ENCODE results near the gene ATRNL1.

Gene ATRNL1

GRCh38 chr10:115710136-115710535 lies 617.0 kb downstream of the ATRNL1 start:
- H2AFZ ChIP-seq (ENCODE audit: low read depth, low read length), result no peak overlapping the region
- H4K20me1 ChIP-seq (ENCODE audit: insufficient read depth, low read length), result no peaks in the 10 kb centered on the region
- H3K4me3 ChIP-seq (ENCODE audit: low read length), result no peak overlapping the region
- no peaks in the 10 kb centered on the region for H3K36me3 ChIP-seq (replicated peaks; ENCODE audit: low read depth, low read length)
- H3K9ac ChIP-seq (ENCODE audit: low read length), result no peak overlapping the region
- H3K9me3 ChIP-seq (ENCODE audit: insufficient read depth, low read length), result no peaks in the 10 kb centered on the region
- H3K27me3 ChIP-seq (ENCODE audit: low read depth, low read length), result no peaks in the 10 kb centered on the region
- no peaks in the 10 kb centered on the region for H3K4me1 ChIP-seq (ENCODE audit: low read length)
- H3K27ac ChIP-seq (ENCODE audit: low read length), result no peak overlapping the region
- TF ChIP-seq CTCF (IDR thresholded peaks at IDR 0.05; ENCODE audit: low read depth, low read length), result no peak
- TF ChIP-seq EZH2phosphoT487 (IDR thresholded peaks at IDR 0.05; ENCODE audit: low read depth), result no peak
- H3K79me2 ChIP-seq (ENCODE audit: low read length), result no peaks in the 10 kb centered on the region
- H3K4me2 ChIP-seq (ENCODE audit: low read length), result no peak overlapping the region

- Histone ChIP-seq H3K4me3 (ENCODE audit: low read length) (no peak overlapping the region), H3K27ac (ENCODE audit: low read length) (no peak overlapping the region)
- no peak for TF ChIP-seq CTCF (IDR thresholded peaks at IDR 0.05; ENCODE audit: low read depth, low read length)
- TF ChIP-seq EZH2phosphoT487 (IDR thresholded peaks at IDR 0.05; ENCODE audit: low read depth), result no peak
These were observed 618.1 kb downstream of the ATRNL1 start for GRCh38 chr10:115711306-115711705.

GRCh38 chr10:115720121-115720520 lies 627.0 kb downstream of the ATRNL1 start:
- no peaks in the 10 kb centered on the region for H3K36me3 ChIP-seq (replicated peaks; ENCODE audit: low read depth, low read length)
- H3K4me1 ChIP-seq (ENCODE audit: low read length), result no peaks in the 10 kb centered on the region
- H3K9ac ChIP-seq (ENCODE audit: low read length), result no peak overlapping the region

More at GRCh38 chr10:115711306-115711705, 618.1 kb downstream of the ATRNL1 start:
- H3K9me3 ChIP-seq (ENCODE audit: insufficient read depth, low read length), result no peaks in the 10 kb centered on the region
- no peak overlapping the region for H2AFZ ChIP-seq (ENCODE audit: low read depth, low read length)
- H3K9ac ChIP-seq (ENCODE audit: low read length), result no peak overlapping the region
- no peaks in the 10 kb centered on the region for H4K20me1 ChIP-seq (ENCODE audit: insufficient read depth, low read length)
- H3K4me2 ChIP-seq (ENCODE audit: low read length), result no peak overlapping the region
- H3K36me3 ChIP-seq (replicated peaks; ENCODE audit: low read depth, low read length), result no peaks in the 10 kb centered on the region
- H3K4me1 ChIP-seq (ENCODE audit: low read length), result no peaks in the 10 kb centered on the region
- H3K27me3 ChIP-seq (ENCODE audit: low read depth, low read length), result no peaks in the 10 kb centered on the region
- no peaks in the 10 kb centered on the region for H3K79me2 ChIP-seq (ENCODE audit: low read length)

DNA sequence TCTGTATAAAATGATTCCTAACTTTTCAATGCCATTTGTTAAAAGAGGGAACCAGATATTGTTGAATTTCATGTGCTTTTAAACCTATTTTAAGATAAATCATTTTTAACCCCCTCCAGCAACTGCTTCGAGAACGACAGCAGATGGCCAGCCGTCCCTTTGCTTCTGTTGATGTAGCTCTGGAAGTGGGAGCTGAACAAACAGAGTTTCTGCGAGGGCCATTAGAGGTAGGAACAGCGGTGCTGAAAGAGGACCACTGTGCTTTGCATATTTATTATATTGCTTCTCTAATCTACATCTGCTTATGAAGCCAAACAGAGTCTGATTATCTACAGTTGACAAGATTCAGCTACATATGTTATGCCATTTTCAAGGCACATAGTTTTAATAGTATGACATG lies 634.0 kb downstream of the ATRNL1 start:
- Histone ChIP-seq H2AFZ (ENCODE audit: low read depth, low read length) (no peak overlapping the region), H3K79me2 (ENCODE audit: low read length) (no peaks in the 10 kb centered on the region), H3K36me3 (replicated peaks; ENCODE audit: low read depth, low read length) (no peaks in the 10 kb centered on the region), H3K9ac (ENCODE audit: low read length) (no peak overlapping the region), H4K20me1 (ENCODE audit: insufficient read depth, low read length) (no peaks in the 10 kb centered on the region), H3K27me3 (ENCODE audit: low read depth, low read length) (no peaks in the 10 kb centered on the region), H3K4me3 (ENCODE audit: low read length) (no peak overlapping the region), H3K4me2 (ENCODE audit: low read length) (no peak overlapping the region), H3K9me3 (ENCODE audit: insufficient read depth, low read length) (no peaks in the 10 kb centered on the region), H3K27ac (ENCODE audit: low read length) (no peak overlapping the region), H3K4me1 (ENCODE audit: low read length) (no peaks in the 10 kb centered on the region)
- TF ChIP-seq CTCF (IDR thresholded peaks at IDR 0.05; ENCODE audit: low read depth, low read length), result no peak
- TF ChIP-seq EZH2phosphoT487 (IDR thresholded peaks at IDR 0.05; ENCODE audit: low read depth), result no peak

More at GRCh38 chr10:115720121-115720520, 627.0 kb downstream of the ATRNL1 start:
- Histone ChIP-seq H3K9me3 (ENCODE audit: insufficient read depth, low read length) (no peaks in the 10 kb centered on the region), H3K27ac (ENCODE audit: low read length) (no peak overlapping the region), H3K79me2 (ENCODE audit: low read length) (no peaks in the 10 kb centered on the region), H4K20me1 (ENCODE audit: insufficient read depth, low read length) (no peaks in the 10 kb centered on the region), H3K4me2 (ENCODE audit: low read length) (no peak overlapping the region), H2AFZ (ENCODE audit: low read depth, low read length) (no peak overlapping the region), H3K4me3 (ENCODE audit: low read length) (no peak overlapping the region), H3K27me3 (ENCODE audit: low read depth, low read length) (no peaks in the 10 kb centered on the region)
- TF ChIP-seq CTCF (IDR thresholded peaks at IDR 0.05; ENCODE audit: low read depth, low read length) (no peak), EZH2phosphoT487 (IDR thresholded peaks at IDR 0.05; ENCODE audit: low read depth) (no peak)
